Measurements from ENCODE around the gene KIF26B.

KIF26B gene

GRCh38 chr1:245605480-245606156 is 450.8 kb downstream of the KIF26B start:
- DNase-seq (ENCODE audit: insufficient read length, low spot score) (no peak), FAIRE-seq (no peak)

GRCh38 chr1:245606157-245606725 is 451.5 kb downstream of the KIF26B start:
- DNase-seq (ENCODE audit: insufficient read length, low spot score) = no peak
- FAIRE-seq = no peak

GRCh38 chr1:245608271-245608670 is 453.5 kb downstream of the KIF26B start:
- DNase-seq (ENCODE audit: insufficient read length, low spot score) = no peak
- FAIRE-seq = no peak

GRCh38 chr1:245609354-245610150 is 454.8 kb downstream of the KIF26B start:
- no peak for DNase-seq (ENCODE audit: insufficient read length, low spot score)
- FAIRE-seq = no peak

- DNase-seq (ENCODE audit: insufficient read length, low spot score) = no peak
- no peak for FAIRE-seq
Observed at GRCh38 chr1:245611251-245611650, 456.5 kb downstream of the KIF26B start.

GRCh38 chr1:245614476-245614875 is 459.7 kb downstream of the KIF26B start:
- FAIRE-seq = no peak

GRCh38 chr1:245615001-245615400 is 460.2 kb downstream of the KIF26B start:
- FAIRE-seq (no peak), DNase-seq (ENCODE audit: insufficient read length, low spot score) (no peak)

More at GRCh38 chr1:245614476-245614875, 459.7 kb downstream of the KIF26B start:
- DNase-seq (ENCODE audit: insufficient read length, low spot score) = no peak

- DNase-seq (ENCODE audit: insufficient read length, low spot score) = no peak
- no peak for FAIRE-seq
Observed at GRCh38 chr1:245621589-245621988, 466.8 kb downstream of the KIF26B start.

GRCh38 chr1:245622332-245623014 is 467.7 kb downstream of the KIF26B start:
- no peak for FAIRE-seq
- no peak for DNase-seq (ENCODE audit: insufficient read length, low spot score)

- FAIRE-seq (no peak), DNase-seq (ENCODE audit: insufficient read length, low spot score) (no peak)
Observed at GRCh38 chr1:245641384-245641783, 486.6 kb downstream of the KIF26B start.

GRCh38 chr1:245645406-245645805 is 490.6 kb downstream of the KIF26B start:
- DNase-seq (ENCODE audit: insufficient read length, low spot score) (no peak), FAIRE-seq (no peak)

GRCh38 chr1:245645894-245646293 is 491.1 kb downstream of the KIF26B start:
- FAIRE-seq (no peak), DNase-seq (ENCODE audit: insufficient read length, low spot score) (no peak)

GRCh38 chr1:245648749-245649522 is 494.2 kb downstream of the KIF26B start:
- FAIRE-seq (no peak), DNase-seq (ENCODE audit: insufficient read length, low spot score) (no peak)

- no peak for DNase-seq (ENCODE audit: insufficient read length, low spot score)
- no peak for FAIRE-seq
Observed at GRCh38 chr1:245649666-245650065, 494.9 kb downstream of the KIF26B start.

- no peak for FAIRE-seq
Observed at GRCh38 chr1:245650441-245650960, 495.7 kb downstream of the KIF26B start.

GRCh38 chr1:245651093-245651492 is 496.3 kb downstream of the KIF26B start:
- DNase-seq (ENCODE audit: insufficient read length, low spot score) (no peak), FAIRE-seq (no peak)

More at GRCh38 chr1:245650441-245650960, 495.7 kb downstream of the KIF26B start:
- DNase-seq (ENCODE audit: insufficient read length, low spot score) = no peak

GRCh38 chr1:245652116-245652515 is 497.3 kb downstream of the KIF26B start:
- no peak for DNase-seq (ENCODE audit: insufficient read length, low spot score)
- no peak for FAIRE-seq

- DNase-seq (ENCODE audit: insufficient read length, low spot score) (no peak), FAIRE-seq (no peak)
Observed at GRCh38 chr1:245652660-245653427, 498.1 kb downstream of the KIF26B start.

GRCh38 chr1:245654460-245655050 is 499.8 kb downstream of the KIF26B start:
- FAIRE-seq = no peak
- DNase-seq (ENCODE audit: insufficient read length, low spot score) = no peak

All from GM19239 (cell line).